GM18526 (cell line): ENCODE results near the gene JPH2.
A peak's percentile ranks its signal among the peaks of the same experiment; 100 is the strongest.

Source experiments
- POLR2A ChIP-seq: IDR thresholded peaks from 3 replicates; pipeline ENCODE4 v1.6.1; 2011; ENCODE audit not compliant: insufficient read length; ENCODE audit errors: extremely low read depth

JPH2 gene

GRCh38 chr20:44219170-44219730, 32.3 kb upstream of the JPH2 start:
- TF ChIP-seq POLR2A: no peak

- TF ChIP-seq POLR2A: no peak
Measured at GRCh38 chr20:44218446-44218845, 31.5 kb upstream of the JPH2 start.

GRCh38 chr20:44217342-44218092, 30.5 kb upstream of the JPH2 start:
- TF ChIP-seq POLR2A: no peak

- no peak for TF ChIP-seq POLR2A
Measured at GRCh38 chr20:44215125-44215524, 28.1 kb upstream of the JPH2 start.

GRCh38 chr20:44212792-44213191, 25.8 kb upstream of the JPH2 start:
- TF ChIP-seq POLR2A: no peak

- TF ChIP-seq POLR2A: no peak
Measured at GRCh38 chr20:44211177-44212039, 24.4 kb upstream of the JPH2 start.

GRCh38 chr20:44210406-44211176, 23.6 kb upstream of the JPH2 start, which contains the start of gene OSER1:
TSS of gene OSER1 (minus strand) at chr20:44210771. CDS start at chr20:44206957, 3,814 bp downstream.
- TF ChIP-seq POLR2A: peak; percentile 72

GRCh38 chr20:44209686-44210405, 22.9 kb upstream of the JPH2 start:
- no peak for TF ChIP-seq POLR2A

GRCh38 chr20:44208770-44209169, 21.8 kb upstream of the JPH2 start:
- no peak for TF ChIP-seq POLR2A

- TF ChIP-seq POLR2A: no peak
Measured at GRCh38 chr20:44208165-44208564, 21.2 kb upstream of the JPH2 start.

- no peak for TF ChIP-seq POLR2A
Measured at GRCh38 chr20:44207126-44207723, 20.2 kb upstream of the JPH2 start.

GRCh38 chr20:44206132-44206531, 19.1 kb upstream of the JPH2 start:
- TF ChIP-seq POLR2A: no peak

GRCh38 chr20:44204832-44205215, 17.8 kb upstream of the JPH2 start:
- no peak for TF ChIP-seq POLR2A
